DOHH2 (cell line): ENCODE results near the gene OR7G2.

Source experiments
- H3F3A ChIP-seq: fragments of 200-600 bp; sonication (generic), shearing (Covaris generic); 2 replicates; pipeline ENCODE4 v1.6.0; 2016; ENCODE audit warnings: antibody characterized with exemption, mild to moderate bottlenecking; ENCODE audit not compliant: control insufficient read depth, insufficient read depth
- H3K27ac ChIP-seq: fragments of 200-600 bp; sonication (generic); 2 replicates; pipeline ENCODE4 v1.5.1; 2014; ENCODE audit warnings: low read depth, mild to moderate bottlenecking, low read length, moderate library complexity
- H3K27me3 ChIP-seq: fragments of 200-600 bp; sonication (generic); 2 replicates; pipeline ENCODE4 v1.6.1; 2014; ENCODE audit warnings: mild to moderate bottlenecking, low read length, mixed read lengths; ENCODE audit not compliant: control insufficient read depth
- H3K36me3 ChIP-seq: fragments of 200-600 bp; sonication (generic); 2 replicates; pipeline ENCODE4 v1.6.1; 2014; ENCODE audit warnings: mild to moderate bottlenecking, low read length, moderate library complexity, mixed read lengths; ENCODE audit not compliant: control insufficient read depth
- H3K4me1 ChIP-seq: fragments of 200-600 bp; sonication (generic); 2 replicates; pipeline ENCODE4 v1.6.1; 2014; ENCODE audit warnings: mild to moderate bottlenecking, low read length, mixed read lengths; ENCODE audit not compliant: control insufficient read depth
- H3K4me2 ChIP-seq: fragments of 200-600 bp; sonication (generic); 2 replicates; pipeline ENCODE4 v1.6.0; 2014; ENCODE audit warnings: mild to moderate bottlenecking, low read length, moderate library complexity
- H3K4me3 ChIP-seq: fragments of 200-600 bp; sonication (generic); 2 replicates; pipeline ENCODE4 v1.5.1; 2014; ENCODE audit warnings: mild to moderate bottlenecking, low read length, mixed read lengths
- H3K79me2 ChIP-seq: fragments of 200-600 bp; sonication (generic); 2 replicates; pipeline ENCODE4 v1.6.1; 2014; ENCODE audit warnings: mild to moderate bottlenecking, low read length, mixed read lengths; ENCODE audit not compliant: control insufficient read depth
- H3K9me2 ChIP-seq: fragments of 200-600 bp; sonication (generic); replicated peaks from 2 replicates; pipeline ENCODE4 v1.6.1; 2014; ENCODE audit warnings: mild to moderate bottlenecking, low read length, mixed read lengths; ENCODE audit not compliant: control insufficient read depth
- H3K9me3 ChIP-seq: fragments of 200-600 bp; sonication (generic); 2 replicates; pipeline ENCODE4 v1.6.1; 2014; ENCODE audit warnings: antibody characterized with exemption, low read length, mixed read lengths; ENCODE audit not compliant: control insufficient read depth, insufficient read depth
- H4K20me1 ChIP-seq: fragments of 200-600 bp; sonication (generic); 2 replicates; pipeline ENCODE4 v1.6.0; 2014; ENCODE audit warnings: low read depth, mild to moderate bottlenecking, antibody characterized with exemption, low read length, moderate library complexity; ENCODE audit not compliant: control insufficient read depth, insufficient read depth
- EZH2phosphoT487 ChIP-seq: fragments of 200-600 bp; sonication (generic); IDR thresholded peaks from 2 replicates; pipeline ENCODE4 v1.6.1; 2017; ENCODE audit warnings: borderline replicate concordance, mild to moderate bottlenecking, antibody characterized with exemption, low read length, moderate library complexity, mixed read lengths
- TF ChIP-seq, protein P1 (sequence below): fragments of 200-600 bp; sonication (generic); IDR thresholded peaks from one replicate; pipeline ENCODE4 v1.5.1; 2014; ENCODE audit warnings: antibody characterized with exemption, mild to moderate bottlenecking, low read depth, low read length; ENCODE audit not compliant: poor library complexity, severe bottlenecking

The OR7G2 gene

DNA sequence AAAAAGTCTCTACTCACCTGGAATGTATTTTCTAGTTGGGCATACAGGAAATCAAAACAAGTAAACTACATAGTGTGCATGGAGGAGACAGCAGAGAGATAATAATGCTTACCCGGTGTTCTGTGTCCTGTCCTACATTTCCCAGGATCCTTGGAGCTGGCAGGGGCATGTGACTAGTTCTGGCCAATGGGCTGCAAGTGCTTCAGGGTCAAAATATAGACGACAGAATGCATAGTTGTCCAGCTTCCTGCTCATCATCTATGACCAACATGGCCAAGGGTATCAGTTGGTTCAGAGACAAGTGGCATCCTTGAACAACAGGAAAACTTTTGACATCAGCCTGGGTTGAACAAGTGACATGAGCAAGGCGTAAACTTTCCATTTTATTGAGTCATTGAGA lies 41.4 kb upstream of the OR7G2 start:
- H3K9me3 ChIP-seq: peaks cover 51% of the 10 kb centered on the region; the same call in 1 of the 2 replicates
- H3K4me1 ChIP-seq: no peaks in the 10 kb centered on the region
- H3K36me3 ChIP-seq: peaks cover 90% of the 10 kb centered on the region
- H3K4me3 ChIP-seq: no peak overlapping the region
- H3F3A ChIP-seq: no peaks in the 10 kb centered on the region
- peaks cover 100% of the 10 kb centered on the region for H3K79me2 ChIP-seq
- no peaks in the 10 kb centered on the region for H3K9me2 ChIP-seq
- H3K27me3 ChIP-seq: no peaks in the 10 kb centered on the region
- TF ChIP-seq, protein P1, sequence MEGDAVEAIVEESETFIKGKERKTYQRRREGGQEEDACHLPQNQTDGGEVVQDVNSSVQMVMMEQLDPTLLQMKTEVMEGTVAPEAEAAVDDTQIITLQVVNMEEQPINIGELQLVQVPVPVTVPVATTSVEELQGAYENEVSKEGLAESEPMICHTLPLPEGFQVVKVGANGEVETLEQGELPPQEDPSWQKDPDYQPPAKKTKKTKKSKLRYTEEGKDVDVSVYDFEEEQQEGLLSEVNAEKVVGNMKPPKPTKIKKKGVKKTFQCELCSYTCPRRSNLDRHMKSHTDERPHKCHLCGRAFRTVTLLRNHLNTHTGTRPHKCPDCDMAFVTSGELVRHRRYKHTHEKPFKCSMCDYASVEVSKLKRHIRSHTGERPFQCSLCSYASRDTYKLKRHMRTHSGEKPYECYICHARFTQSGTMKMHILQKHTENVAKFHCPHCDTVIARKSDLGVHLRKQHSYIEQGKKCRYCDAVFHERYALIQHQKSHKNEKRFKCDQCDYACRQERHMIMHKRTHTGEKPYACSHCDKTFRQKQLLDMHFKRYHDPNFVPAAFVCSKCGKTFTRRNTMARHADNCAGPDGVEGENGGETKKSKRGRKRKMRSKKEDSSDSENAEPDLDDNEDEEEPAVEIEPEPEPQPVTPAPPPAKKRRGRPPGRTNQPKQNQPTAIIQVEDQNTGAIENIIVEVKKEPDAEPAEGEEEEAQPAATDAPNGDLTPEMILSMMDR: no peak
- TF ChIP-seq EZH2phosphoT487: no peak
- H4K20me1 ChIP-seq: peaks cover under 1% of the 10 kb centered on the region; the same call in 1 of the 2 replicates
- H3K4me2 ChIP-seq: no peak overlapping the region
- no peak overlapping the region for H3K27ac ChIP-seq

DNA sequence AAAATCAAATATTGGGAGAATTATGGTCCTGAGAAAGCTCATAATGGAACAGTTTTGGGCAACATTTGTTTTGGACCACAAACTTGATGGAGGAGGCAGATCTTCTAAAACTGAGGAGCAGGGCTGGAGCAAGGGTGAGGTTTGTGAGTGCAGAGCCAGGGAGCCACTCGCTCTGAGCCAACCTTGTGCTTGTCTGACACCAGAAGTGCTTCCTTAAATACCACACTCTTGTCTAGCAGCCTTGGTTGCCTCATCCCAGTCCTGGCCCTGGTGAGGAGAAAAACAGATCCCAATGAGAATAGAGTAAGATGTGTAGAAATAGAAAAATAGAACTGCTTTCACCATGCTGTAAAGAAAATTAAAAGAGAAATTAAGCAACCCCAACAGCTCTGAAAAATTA lies 39.6 kb upstream of the OR7G2 start:
- Histone ChIP-seq H3K27ac (no peak overlapping the region), H3K36me3 (peaks cover 90% of the 10 kb centered on the region), H3K79me2 (peaks cover 100% of the 10 kb centered on the region), H3K4me1 (peaks cover 5% of the 10 kb centered on the region; the same call in 1 of the 2 replicates), H4K20me1 (no peaks in the 10 kb centered on the region), H3K9me3 (peaks cover 56% of the 10 kb centered on the region), H3K4me3 (no peak overlapping the region), H3F3A (no peaks in the 10 kb centered on the region), H3K4me2 (no peak overlapping the region), H3K27me3 (no peaks in the 10 kb centered on the region), H3K9me2 (no peaks in the 10 kb centered on the region)
- TF ChIP-seq, protein P1: no peak
- no peak for TF ChIP-seq EZH2phosphoT487

DNA sequence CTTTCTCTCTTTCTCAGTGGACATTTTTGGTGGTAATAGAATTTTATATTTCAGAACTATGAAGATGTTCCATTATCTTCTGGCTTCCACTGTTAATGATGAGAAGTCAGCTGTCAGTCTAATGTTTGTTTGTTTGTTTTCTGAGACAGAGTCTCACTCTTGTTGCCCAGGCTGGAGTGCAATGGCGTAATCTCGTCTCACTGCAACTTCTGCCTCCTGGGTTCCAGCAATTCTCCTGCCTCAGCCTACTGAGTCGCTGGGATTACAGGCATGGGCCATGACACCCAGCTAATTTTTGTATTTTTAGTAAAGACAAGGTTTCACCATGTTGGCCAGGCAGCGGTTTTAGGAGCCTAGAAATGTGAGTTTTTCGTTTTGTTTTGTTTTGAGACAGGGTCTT lies 37.6 kb upstream of the OR7G2 start:
- Histone ChIP-seq H3K27me3 (no peaks in the 10 kb centered on the region), H3K4me2 (no peak overlapping the region), H3K4me3 (no peak overlapping the region), H3K9me3 (peaks cover 49% of the 10 kb centered on the region), H3K27ac (no peak overlapping the region), H3K79me2 (peaks cover 98% of the 10 kb centered on the region), H3F3A (no peaks in the 10 kb centered on the region), H3K9me2 (no peaks in the 10 kb centered on the region), H3K4me1 (peaks cover 15% of the 10 kb centered on the region), H3K36me3 (peaks cover 83% of the 10 kb centered on the region), H4K20me1 (no peaks in the 10 kb centered on the region)
- TF ChIP-seq EZH2phosphoT487: no peak
- TF ChIP-seq, protein P1: no peak
